Left lung (tissue), 10 donors: ENCODE data around the gene CYP4F22. TPM values are rescaled to one million over a fixed set of nuclear protein-coding genes. Genes with fewer than 3 reads are reported as not detected.

Source experiments
- ATAC-seq: fragments of 200-7000 bp; cut with Tn5 transposase; one replicate; pipeline ENCODE4 v1.9.1; 2020; ENCODE audit warnings: moderate library complexity
- DNase-seq, 4 donors: peaks; one replicate each; pipeline ENCODE4 v3.0.0-alpha.2; 2013 to 2020
- H3K27ac ChIP-seq, 2 donors: fragments of 200-600 bp; sonication (generic) in 1 of 2; one replicate each; pipeline versions ENCODE4 v1.5.0 to v1.8.0; 2020 to 2021
- H3K27me3 ChIP-seq, 2 donors: fragments of 200-600 bp; sonication (generic) in 1 of 2; one replicate each; pipeline versions ENCODE4 v1.5.0 to v1.8.0; 2020 to 2021
- H3K36me3 ChIP-seq, 2 donors: fragments of 200-600 bp; sonication (generic) in 1 of 2; one replicate each; pipeline versions ENCODE4 v1.5.0 to v1.8.0; 2020 to 2021
- H3K4me1 ChIP-seq, 2 donors: fragments of 200-600 bp; one replicate each; pipeline ENCODE4 v1.8.0; 2021
- H3K4me3 ChIP-seq, 2 donors: fragments of 200-600 bp; sonication (generic) in 1 of 2; one replicate each; pipeline versions ENCODE4 v1.5.0 to v1.8.0; 2020 to 2021; ENCODE audit warnings: mild to moderate bottlenecking in 1 of 2
- H3K9me3 ChIP-seq, 2 donors: fragments of 200-600 bp; sonication (generic) in 1 of 2; one replicate each; pipeline versions ENCODE4 v1.5.0 to v1.8.0; 2020 to 2021
- CTCF ChIP-seq, 2 donors: fragments of 200-600 bp; sonication (generic) in 1 of 2; IDR thresholded peaks; one replicate each; pipeline versions ENCODE4 v1.5.0 to v1.8.0; 2021; ENCODE audit warnings: antibody characterized with exemption in 2 of 2
- intact Hi-C, 2 donors: fragments of 100-400 bp; cut with DNase I; formaldehyde crosslinking; loops; one replicate each; pipeline versions ENCODE4 v1.11.2 to v1.14.2; 2022
- polyA plus RNA-seq, 6 donors: library from polyadenylated mRNA; unstranded; fragments of 120-200 nt; gene quantifications; one replicate each; pipeline ENCODE4 v1.2.1, GENCODE V29; 2013; ENCODE audit not compliant: insufficient read length in 6 of 6
- total RNA-seq, 2 donors: library from RNA; stranded (reverse); fragmentation: NEBNext Ultra II Directional; extraction: Animal tissue kit (Norgen Biotek cat#: 25700); gene quantifications; one replicate each; pipeline ENCODE4 v1.2.1, GENCODE V29; 2021
- donor health status: DM: no; HTN: yes; CAD: no.
- donor health status: DM: no; HTN: no; CAD: no.

Gene CYP4F22
- total and polyA plus RNA-seq, 8 donors = 0.07 to 0.15 TPM; not detected in 6

- Histone ChIP-seq H3K27ac (peak overlapping the region in 1 of 2 donors; percentile 74), H3K4me1 (peaks cover 3 to 66% of the 10 kb centered on the region in 2 donors), H3K4me3 (no peak overlapping the region), H3K36me3 (no peaks in the 10 kb centered on the region), H3K27me3 (peaks cover 10 to 49% of the 10 kb centered on the region in 2 donors), H3K9me3 (no peaks in the 10 kb centered on the region)
- DNase-seq (no peak), ATAC-seq (peak; percentile 27)
- TF ChIP-seq CTCF (IDR thresholded peaks at IDR 0.05) = no peak
- intact Hi-C loops = no loop called here
Observed at GRCh38 chr19:15466851-15467733, 41.2 kb upstream of the CYP4F22 start.

- Histone ChIP-seq H3K4me1 (peaks cover 3 to 59% of the 10 kb centered on the region in 2 donors), H3K27me3 (peaks cover 10 to 51% of the 10 kb centered on the region in 2 donors), H3K9me3 (no peaks in the 10 kb centered on the region), H3K27ac (no peak overlapping the region), H3K36me3 (no peaks in the 10 kb centered on the region), H3K4me3 (no peak overlapping the region)
- no peak for TF ChIP-seq CTCF (IDR thresholded peaks at IDR 0.05)
- ATAC-seq (no peak), DNase-seq (no peak)
- intact Hi-C loops = no loop called here
Observed at GRCh38 chr19:15467734-15468214, 40.6 kb upstream of the CYP4F22 start.

GRCh38 chr19:15468675-15469512 is 39.4 kb upstream of the CYP4F22 start:
- no peak for ATAC-seq
- intact Hi-C loops = no loop called here
- no peak for TF ChIP-seq CTCF (IDR thresholded peaks at IDR 0.05)
- no peaks in the 10 kb centered on the region for H3K36me3 ChIP-seq
- H3K9me3 ChIP-seq = no peaks in the 10 kb centered on the region
- peak overlapping the region in 1 of 2 donors; percentile 43 for H3K4me3 ChIP-seq
- H3K4me1 ChIP-seq = peaks cover 3 to 49% of the 10 kb centered on the region in 2 donors
- H3K27me3 ChIP-seq = peaks cover 10 to 47% of the 10 kb centered on the region in 2 donors
- no peak overlapping the region for H3K27ac ChIP-seq
- no peak for DNase-seq

GRCh38 chr19:15469513-15470297 is 38.6 kb upstream of the CYP4F22 start:
- H3K4me3 ChIP-seq = peak overlapping the region; percentile 3 to 43
- no peaks in the 10 kb centered on the region for H3K9me3 ChIP-seq
- no peak for TF ChIP-seq CTCF (IDR thresholded peaks at IDR 0.05)
- H3K36me3 ChIP-seq = no peaks in the 10 kb centered on the region
- peak; percentile 78 for ATAC-seq
- peaks cover 10 to 39% of the 10 kb centered on the region in 2 donors for H3K27me3 ChIP-seq
- intact Hi-C loops = no loop called here
- H3K4me1 ChIP-seq = peaks cover 3 to 45% of the 10 kb centered on the region in 2 donors
- no peak overlapping the region for H3K27ac ChIP-seq
- DNase-seq = peak in 1 of 4 donors; percentile 84
